Stromal cell of bone marrow (primary cell): ENCODE measurements around the gene BMPR1B.
A peak's percentile ranks its signal among the peaks of the same experiment; 100 is the strongest.
"Not testable (repeated sequence)": the region's sequence is repeated elsewhere in the genome, so short reads cannot be mapped to it uniquely, and the experiment has no call there.

Source experiments
- DNase-seq: peaks from one replicate; pipeline ENCODE4 v3.0.0-alpha.2; 2012; ENCODE audit warnings: low read depth

The BMPR1B gene

GRCh38 chr4:94833394-94833793 is 75.6 kb downstream of the BMPR1B start:
- DNase-seq = no peak

DNA sequence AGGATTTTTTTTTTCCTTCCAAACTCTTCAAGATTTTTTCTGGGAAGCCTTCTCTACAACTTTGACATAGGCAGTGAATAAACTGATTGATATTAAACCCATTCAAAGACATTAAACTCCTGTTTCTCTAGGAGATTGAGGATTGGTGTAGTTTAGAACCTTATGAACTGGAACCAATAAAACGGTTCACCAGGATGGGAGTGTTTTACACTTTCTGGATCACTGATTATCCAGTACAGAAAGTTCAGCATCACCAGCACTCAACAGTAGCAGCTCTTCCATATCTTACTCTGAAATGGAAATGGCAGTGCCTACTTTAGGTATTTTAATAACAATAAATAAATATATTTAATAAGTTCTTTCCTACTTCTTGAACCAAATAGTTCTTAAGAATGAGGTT is 76.7 kb downstream of the BMPR1B start:
- DNase-seq = no peak

DNA sequence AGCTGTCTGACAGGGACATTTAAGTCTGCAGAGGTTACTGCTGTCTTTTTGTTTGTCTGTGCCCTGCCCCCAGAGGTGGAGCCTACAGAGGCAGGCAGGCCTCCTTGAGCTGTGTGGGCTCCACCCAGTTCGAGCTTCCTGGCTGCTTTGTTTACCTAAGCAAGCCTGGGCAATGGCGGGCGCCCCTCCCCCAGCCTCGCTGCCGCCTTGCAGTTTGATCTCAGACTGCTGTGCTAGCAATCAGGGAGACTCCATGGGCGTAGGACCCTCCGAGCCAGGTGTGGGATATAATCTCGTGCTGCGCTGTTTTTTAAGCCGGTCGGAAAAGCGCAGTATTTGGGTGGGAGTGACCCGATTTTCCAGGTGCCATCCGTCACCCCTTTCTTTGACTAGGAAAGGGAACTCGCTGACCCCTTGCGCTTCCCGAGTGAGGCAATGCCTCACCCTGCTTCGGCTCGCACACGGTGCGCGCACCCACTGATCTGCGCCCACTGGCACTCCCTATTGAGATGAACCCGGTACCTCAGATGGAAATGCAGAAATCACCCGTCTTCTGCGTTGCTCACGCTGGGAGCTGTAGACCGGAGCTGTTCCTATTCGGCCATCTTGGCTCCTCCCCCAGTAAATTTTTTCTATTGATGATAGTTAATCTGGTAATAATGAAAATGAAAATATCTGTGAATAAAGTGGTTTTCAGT is 83.6 kb downstream of the BMPR1B start:
- not testable (repeated sequence) for DNase-seq

- no peak for DNase-seq
These were observed 84.1 kb downstream of the BMPR1B start for GRCh38 chr4:94841864-94842221.

GRCh38 chr4:94843216-94843615 is 85.5 kb downstream of the BMPR1B start:
- DNase-seq = no peak

- DNase-seq = no peak
These were observed 90.6 kb downstream of the BMPR1B start for GRCh38 chr4:94848326-94848725.

DNA sequence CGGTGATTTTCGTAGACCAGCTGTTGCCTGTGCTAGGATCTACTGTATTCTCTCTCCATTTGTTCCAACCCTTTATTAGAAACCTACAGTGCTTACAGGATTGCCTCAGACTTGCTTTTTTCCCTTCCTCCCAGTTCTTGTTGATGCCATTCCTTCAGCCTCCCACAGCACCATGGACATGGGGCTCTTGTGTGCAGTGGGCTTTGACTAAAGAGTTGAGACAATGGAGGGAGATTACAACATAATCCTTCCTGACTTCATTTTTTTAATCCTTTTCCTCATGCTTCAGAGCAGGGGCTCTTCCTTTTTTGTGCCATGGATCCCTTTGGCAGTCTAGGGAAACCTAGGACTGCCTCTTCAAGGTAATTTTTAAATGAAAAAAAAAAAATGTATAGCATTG is 92.1 kb downstream of the BMPR1B start:
- no peak for DNase-seq

GRCh38 chr4:94852616-94853015 is 94.9 kb downstream of the BMPR1B start:
- DNase-seq = peak; percentile 20

DNA sequence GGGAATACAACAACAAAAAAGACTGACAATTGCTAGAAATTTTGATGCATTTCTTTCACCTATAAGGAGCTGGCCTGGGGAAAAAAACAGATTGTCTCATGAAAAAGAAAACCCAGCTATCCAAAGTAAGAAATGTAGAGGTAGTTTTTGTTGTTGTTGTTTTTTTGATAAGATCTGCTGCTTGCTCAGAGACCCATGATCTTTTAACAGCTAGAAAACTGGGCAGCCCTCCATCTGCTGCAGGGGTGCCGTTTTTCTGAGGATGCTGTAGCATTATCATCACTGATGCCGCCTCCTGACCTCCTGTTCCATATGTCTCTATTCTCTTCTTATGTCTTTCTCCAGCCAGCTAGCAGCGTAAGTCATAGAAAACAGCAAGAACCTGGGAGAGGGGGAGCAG is 98.3 kb downstream of the BMPR1B start:
- DNase-seq = no peak

GRCh38 chr4:94870146-94870545 is 112.4 kb downstream of the BMPR1B start:
- DNase-seq = peak; percentile 60

DNA sequence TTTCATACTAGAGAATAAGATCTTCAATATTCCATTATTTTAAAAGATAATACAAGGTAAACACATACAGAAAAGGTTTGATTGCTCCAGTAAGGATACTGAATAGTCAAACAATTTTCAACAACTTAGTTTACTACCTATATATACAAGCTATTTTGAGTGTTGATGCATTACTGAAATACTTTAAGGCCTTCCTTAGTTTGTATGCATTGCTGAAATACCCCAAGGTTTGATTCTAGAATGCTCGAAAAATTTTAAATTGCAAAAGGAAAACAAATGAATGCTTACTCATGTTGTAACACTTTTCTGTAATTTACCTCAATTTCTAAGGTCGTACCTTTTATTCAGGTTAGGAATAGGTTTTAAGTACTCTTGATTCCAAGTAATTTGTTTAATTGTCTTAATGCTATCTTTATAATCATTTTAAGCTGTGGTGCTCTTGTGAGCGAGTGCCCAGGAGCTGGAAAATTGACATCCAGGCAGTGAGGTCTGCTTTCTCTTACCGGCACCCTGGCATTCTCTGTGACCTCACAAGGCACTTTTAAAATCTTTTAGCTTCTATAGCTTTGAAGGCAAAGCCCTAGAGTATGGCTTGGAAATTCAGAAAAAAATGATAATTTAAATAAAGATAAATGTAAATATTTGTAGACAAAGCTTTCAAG is 114.0 kb downstream of the BMPR1B start:
- DNase-seq = no peak

DNA sequence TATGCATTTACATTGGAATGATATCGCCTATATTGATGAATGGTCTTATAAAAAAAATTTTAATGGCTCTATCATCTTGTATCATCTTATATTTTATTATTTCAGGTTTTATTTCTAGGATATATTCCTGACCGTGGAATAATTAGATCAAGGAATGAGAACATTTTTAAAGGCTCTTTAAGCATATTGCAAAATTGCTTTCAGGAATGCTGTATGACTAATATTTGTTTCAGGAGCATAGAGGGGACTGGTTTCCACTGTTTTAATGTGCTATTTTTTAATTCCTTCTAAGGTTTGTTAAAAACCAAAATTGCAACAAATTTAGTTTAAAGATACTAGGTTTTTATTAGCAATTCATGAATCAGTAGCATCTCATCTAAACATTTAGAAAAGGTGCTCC is 120.2 kb downstream of the BMPR1B start:
- peak; percentile 36 for DNase-seq

GRCh38 chr4:94880956-94881355 is 123.2 kb downstream of the BMPR1B start:
- DNase-seq = no peak

GRCh38 chr4:94882756-94883155 is 125.0 kb downstream of the BMPR1B start:
- DNase-seq = no peak

DNA sequence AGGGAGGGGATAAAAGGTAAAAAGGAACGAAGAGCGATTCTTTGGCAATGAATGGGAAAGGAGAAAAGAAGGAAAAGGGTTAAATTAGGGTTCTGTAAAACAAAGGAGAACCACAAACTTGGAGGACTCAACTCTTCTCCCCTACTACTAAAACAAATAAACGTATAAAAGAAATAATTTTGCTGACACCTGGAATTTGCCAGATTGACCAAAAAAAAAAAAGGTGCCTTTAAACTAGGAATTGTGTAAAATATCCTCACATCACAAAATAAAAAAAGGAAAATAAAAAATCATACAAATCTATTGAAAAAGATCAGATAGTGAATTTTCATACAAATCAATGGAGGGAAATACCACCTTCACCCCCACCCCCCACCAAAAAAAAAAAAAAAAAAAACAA is 129.3 kb downstream of the BMPR1B start:
- DNase-seq = no peak

DNA sequence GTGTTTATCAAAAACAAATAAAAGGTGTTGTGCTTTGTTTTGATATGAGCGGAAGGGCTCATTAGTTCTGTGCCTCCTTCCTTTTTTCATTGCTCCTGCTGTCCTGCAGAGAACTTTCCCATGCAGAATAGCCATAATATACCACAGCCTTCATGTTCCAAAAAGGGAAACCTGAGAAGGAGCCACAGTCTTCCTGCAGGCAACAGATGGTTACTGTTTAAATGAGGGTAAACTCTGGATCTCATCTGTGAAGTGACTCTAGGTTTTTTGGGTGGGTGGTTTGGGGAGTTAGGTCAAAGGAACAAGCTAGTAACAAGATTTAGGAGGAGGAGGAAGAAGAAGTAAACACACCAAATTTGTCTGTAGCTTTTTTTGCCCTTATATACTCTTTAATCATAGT is 131.8 kb downstream of the BMPR1B start:
- no peak for DNase-seq

GRCh38 chr4:94889946-94890345 is 132.2 kb downstream of the BMPR1B start:
- peak; percentile 33 for DNase-seq

- DNase-seq = no peak
These were observed 132.8 kb downstream of the BMPR1B start for GRCh38 chr4:94890579-94890978.

DNA sequence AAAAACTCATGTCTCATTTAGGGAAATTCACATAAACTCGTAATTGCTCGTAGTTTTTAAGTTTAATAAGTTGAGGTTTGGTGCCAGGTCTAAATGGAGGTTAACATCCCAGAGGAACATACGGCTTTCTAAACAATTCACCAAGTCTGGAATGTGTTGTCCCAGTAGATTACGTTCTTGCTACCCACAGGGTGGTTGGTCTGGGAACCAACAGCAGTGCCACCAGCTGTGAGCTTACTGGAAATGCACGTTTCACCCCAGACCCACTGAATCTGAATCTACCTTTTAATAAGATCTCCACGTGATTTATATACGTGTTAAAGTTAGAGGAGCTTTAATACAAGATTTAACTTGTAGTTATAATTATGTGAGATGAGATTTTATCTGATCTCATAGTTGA is 134.3 kb downstream of the BMPR1B start:
- DNase-seq = no peak

DNA sequence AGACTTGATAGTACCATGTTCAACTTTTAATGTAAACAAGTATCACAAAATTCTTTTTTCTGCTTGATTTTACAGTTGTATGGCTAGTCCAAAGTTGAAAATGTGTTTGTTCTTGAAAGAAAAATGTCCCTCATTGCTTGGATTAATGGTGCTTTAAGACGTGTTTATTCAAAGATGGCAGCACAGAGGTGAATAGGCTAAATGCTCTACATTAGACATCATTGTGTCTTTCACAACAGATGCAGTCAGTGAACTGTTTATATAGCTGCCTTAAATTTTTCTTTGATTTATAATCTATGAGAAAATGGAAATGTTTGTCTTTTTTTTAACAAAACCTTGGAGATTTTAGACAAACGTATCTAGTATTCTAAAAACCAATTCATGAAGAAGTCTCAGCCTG is 137.3 kb downstream of the BMPR1B start:
- DNase-seq = no peak

DNA sequence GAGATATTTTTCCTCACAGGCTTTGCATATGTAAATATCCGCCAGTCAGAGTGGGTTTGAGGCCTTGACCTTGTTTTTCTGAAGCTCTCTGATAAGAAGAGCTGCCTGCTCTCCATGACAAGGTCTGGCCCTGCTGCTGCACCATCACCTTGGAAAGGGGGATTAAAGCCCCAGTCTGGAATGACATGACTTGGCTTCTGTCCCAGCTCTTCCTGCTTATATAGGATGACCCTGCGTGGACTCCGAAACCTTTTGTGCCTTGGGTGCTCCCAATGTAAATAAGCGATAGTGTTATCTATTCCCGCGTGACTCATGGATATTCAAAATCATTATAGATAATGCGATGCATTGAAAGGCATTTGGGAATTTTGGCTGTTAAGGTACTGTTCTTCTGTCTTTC is 139.3 kb downstream of the BMPR1B start:
- no peak for DNase-seq

GRCh38 chr4:94905511-94905910 is 147.8 kb downstream of the BMPR1B start:
- no peak for DNase-seq

- DNase-seq = no peak
These were observed 151.9 kb downstream of the BMPR1B start for GRCh38 chr4:94909645-94910044.

DNA sequence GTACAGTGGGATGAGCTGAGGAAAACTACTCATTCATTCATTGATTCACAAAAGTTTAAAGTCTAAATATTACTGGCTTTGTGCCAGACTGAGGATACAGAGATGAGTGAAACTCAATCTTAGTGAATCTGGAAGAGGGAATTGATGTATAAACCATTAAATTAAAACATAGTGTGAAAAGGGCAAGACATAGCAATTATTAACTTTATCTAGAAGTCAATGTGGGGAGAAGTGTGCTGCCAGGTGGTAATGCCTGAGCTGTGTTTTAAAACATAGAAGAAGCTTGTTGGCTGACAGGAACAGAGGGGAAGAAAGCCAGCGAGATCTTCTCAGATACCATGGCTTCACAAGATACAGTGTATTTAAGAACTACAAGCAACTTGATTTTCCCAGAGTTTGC is 153.4 kb downstream of the BMPR1B start:
- DNase-seq = no peak
